Measurements from ENCODE around the gene ERBIN.

DNA sequence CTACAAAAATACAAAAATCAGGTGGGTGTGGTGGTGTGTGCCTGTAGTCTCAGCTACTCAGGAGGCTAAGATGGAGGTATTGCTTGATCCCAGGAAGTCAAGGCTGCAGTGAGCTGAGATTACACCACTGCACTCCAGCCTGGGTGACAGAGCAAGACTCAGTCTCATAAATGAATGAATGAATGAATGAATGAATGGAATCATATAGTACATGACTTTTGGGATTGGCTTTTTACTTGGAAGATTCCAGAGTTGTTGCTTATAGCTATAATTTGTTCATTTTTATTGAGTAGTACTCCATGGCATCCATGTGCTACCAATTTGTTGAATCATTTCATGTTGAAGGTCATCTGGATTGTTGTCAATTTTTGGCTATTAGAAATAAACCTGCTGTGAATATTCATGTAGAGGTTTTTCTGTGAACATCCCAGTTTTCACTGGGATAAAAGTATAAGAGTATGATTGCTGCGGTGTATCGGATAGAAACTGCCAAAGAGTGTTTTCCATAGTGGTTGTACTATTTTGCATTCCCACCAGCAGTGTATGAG, 19.9 kb downstream of the ERBIN start:
- TF ChIP-seq, protein P1, sequence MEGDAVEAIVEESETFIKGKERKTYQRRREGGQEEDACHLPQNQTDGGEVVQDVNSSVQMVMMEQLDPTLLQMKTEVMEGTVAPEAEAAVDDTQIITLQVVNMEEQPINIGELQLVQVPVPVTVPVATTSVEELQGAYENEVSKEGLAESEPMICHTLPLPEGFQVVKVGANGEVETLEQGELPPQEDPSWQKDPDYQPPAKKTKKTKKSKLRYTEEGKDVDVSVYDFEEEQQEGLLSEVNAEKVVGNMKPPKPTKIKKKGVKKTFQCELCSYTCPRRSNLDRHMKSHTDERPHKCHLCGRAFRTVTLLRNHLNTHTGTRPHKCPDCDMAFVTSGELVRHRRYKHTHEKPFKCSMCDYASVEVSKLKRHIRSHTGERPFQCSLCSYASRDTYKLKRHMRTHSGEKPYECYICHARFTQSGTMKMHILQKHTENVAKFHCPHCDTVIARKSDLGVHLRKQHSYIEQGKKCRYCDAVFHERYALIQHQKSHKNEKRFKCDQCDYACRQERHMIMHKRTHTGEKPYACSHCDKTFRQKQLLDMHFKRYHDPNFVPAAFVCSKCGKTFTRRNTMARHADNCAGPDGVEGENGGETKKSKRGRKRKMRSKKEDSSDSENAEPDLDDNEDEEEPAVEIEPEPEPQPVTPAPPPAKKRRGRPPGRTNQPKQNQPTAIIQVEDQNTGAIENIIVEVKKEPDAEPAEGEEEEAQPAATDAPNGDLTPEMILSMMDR (conservative IDR thresholded peaks at IDR 0.05 in 1 of 2, IDR thresholded peaks at IDR 0.05 in 1 of 2; ENCODE audit: low read depth in 1 of 2, low read length in 2 of 2), result no peak
- no peak for TF ChIP-seq EZH2 (IDR thresholded peaks at IDR 0.05; ENCODE audit: low read length, missing control alignments)

All from fibroblast of lung (primary cell).